ENCODE measurements around the gene CCDC38.
"Not testable (repeated sequence)": the region's sequence is repeated elsewhere in the genome, so short reads cannot be mapped to it uniquely, and the experiment has no call there.

Gene CCDC38

DNA sequence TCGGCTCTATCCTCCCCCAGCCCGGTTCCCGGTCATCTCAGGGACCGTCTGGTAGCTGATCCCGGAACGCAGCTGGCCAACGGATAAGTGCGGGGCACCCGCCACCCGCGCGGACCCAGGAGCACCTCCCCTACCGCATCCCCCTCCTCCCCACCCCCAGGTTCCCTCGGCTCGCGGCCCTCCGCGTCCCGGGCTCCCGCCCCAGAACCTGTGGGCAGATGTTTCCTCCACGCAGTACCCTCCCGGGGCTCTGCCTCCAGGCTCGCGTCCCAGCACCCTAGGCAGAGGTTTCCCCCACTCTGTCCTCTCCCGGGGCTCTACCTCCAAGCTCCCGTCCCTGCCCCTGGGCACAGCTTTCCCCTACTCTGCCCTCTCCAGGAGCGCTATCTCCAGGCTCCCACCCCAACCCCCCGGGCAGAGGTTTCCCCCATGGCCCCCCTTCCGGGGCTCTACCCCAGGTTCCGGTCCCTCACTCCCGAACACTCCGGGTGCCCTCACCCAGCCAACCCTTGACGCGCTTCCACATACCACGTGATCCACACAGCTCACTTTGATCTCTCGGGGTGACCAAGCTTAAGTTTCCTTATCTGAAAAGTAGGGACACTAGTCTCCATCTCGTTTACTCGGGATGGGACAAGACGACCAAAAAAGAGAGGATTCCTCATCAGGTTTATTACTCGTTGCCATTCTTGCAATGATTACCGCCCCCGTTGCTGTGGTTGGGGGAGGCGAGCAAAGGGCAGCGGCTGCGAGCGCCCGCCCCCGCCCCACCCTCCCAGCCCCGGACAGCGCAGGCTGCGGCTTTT, at the start of gene CCDC38:
Gene CCDC38, minus strand, starts transcription at position 91 of the 806 bp plus-strand sequence. CDS start 6,105 bp downstream, outside the sequence.
- in situ Hi-C loops (cut with HindIII; ENCODE audit: low sequenced_read_pairs), result no loop called here

DNA sequence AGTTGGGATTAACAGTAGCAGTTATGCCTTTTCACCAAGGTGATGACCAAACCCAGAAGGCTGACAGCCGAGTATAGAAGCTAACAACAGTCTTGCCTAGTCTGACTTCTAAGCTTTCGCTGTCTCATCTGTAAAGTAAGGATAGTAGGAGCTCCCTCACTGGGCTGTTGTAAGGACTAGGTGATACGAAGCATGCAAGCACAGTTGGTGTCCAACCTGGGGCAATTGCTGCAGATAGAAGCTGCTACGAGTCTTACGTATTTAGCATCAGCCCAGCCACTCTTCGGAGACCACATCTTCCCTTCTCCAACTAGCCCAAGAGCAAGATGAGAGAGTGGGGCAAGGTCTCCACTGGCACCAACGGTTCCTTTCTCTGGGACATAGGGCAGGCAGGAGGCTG, 47.7 kb upstream of the CCDC38 start:
- in situ Hi-C loops (cut with HindIII; ENCODE audit: low sequenced_read_pairs), result no loop called here

DNA sequence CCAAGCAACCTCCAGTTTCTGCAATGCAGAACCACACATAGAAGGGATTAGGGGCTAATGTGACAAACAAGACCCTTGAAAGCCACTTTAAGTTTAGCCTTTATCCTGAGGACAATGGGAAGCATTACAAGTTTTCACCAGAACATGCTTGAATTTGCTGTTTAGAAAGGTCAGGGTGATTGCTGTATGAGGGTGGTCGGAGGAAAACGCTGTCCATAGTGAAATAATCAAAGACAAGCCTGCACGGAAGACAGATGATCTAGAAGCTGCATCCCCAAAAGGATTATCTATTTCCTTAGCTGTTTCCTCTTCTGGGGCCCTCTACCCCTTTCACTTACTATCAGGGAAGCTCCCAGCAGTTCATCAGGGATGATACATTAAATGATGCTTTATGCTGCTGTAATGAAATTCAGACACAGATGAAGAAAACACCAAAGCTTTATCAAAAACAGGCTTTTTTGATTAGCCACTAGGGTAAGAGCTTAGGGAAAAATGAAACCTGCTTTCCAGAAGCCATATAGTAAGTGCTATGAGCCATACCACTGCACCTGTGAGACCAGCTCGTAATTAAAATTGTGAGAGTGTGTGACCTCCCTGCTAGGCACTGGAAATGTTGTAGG, 47.2 kb upstream of the CCDC38 start:
- in situ Hi-C loops (cut with HindIII; ENCODE audit: low sequenced_read_pairs), result no loop called here

GRCh38 chr12:95988506-95989275, 46.3 kb upstream of the CCDC38 start:
- in situ Hi-C loops (cut with HindIII; ENCODE audit: low sequenced_read_pairs), result no loop called here

DNA sequence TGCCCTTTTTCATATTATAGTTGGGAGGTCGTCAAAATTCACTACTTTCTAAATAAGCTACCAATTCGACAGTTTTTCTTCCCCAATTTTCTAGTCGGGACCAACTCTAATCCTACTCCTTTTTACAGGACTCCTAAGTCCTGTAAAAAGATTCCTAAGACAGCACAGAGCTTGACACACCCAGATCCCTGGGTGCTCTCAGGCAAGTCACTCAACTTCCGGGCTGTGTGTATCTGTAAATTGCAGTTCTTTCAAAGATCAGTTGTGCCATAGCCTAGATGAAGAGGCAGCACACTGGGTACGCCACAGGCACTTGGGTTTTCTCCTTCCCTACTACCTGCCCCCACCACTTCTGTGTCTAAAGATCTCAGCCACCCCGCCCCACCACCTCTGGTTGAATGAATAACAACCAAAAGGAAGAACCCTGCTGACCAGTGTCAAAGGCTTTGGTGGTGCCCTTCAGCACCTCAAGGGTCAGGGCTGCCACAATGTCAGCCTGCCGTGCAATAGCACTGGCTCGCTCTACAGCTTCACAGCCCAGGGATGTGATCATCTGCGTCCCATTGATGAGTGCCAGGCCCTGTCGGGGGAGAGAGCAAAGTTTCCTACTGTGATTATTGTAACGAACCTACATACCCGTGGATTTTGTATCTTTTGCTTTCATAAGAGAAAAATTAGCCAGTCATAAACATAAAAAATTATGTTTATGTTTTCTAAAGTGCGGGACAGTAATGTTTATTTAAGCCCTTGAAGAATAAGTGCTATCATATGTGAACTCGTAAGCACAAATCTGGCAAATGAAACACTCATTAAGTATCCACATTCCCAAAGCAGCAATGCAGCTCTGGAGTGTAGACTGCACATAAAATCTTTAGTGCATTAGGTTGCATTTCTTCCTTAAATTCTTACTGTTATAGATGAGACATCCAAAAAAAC, 44.5 kb upstream of the CCDC38 start:
- in situ Hi-C loops (cut with HindIII; ENCODE audit: low sequenced_read_pairs), result no loop called here

GRCh38 chr12:95984682-95985081, 42.3 kb upstream of the CCDC38 start:
- in situ Hi-C loops (cut with HindIII; ENCODE audit: low sequenced_read_pairs), result no loop called here

- in situ Hi-C loops (cut with HindIII; ENCODE audit: low sequenced_read_pairs), result no loop called here
These were observed 40.2 kb upstream of the CCDC38 start for GRCh38 chr12:95982602-95983001.

DNA sequence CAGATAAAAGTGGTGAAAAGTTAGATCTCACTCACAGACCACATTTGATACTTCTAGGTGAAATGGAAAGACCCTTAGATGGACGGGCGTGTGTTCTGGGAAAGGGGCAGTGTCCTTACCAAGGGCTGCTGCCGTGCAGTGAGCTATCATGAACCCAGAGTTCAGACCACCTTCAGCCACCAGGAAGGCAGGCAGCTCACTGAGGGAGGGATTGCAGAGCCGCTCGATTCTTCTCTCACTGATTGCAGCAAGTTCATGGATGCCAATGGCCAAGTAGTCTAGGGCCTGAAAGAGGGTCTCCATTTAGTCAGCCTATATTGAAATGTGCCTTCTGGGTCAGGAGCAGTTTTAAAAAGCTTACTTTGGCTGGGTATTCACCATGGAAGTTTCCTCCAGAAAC, 38.0 kb upstream of the CCDC38 start:
- in situ Hi-C loops (cut with HindIII; ENCODE audit: low sequenced_read_pairs), result no loop called here

DNA sequence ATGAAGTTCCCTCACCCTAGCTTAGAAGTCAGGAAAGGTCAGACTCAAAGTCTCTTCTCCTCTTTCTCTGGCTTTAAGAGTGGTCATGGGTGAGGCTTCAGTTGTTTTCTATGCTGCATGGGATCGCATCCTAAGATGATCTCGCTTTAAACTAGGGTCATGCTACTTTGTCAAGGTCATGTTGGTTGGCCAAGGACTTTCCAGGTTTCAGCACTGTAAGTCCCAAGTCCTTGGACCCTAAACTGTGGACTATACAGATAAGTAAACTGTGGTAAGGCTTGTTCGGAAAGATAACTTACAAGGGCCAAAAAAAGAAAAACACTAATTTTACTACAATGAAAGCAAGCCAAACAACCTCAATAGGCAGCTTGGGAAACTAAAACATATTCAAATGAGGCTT, 36.4 kb upstream of the CCDC38 start:
- in situ Hi-C loops (cut with HindIII; ENCODE audit: low sequenced_read_pairs), result no loop called here

DNA sequence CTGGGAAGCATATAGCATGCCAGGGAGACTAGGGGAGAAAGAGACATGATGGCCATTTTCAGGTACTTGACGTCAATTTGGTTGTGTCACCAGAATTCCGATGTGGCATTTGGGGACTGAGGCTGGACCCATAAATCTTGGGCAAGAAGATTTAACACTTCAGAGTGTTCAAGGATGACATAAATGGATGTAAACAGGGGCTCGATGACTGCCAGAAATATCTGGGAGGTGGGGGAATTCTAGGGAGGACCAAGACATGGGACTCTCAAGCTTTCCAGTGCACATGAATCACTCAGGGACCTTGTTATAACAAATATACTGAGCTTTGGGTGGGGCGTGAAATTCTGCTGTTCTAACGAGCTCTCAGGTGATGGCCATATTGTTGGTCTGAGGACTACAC, 35.9 kb upstream of the CCDC38 start:
- in situ Hi-C loops (cut with HindIII; ENCODE audit: low sequenced_read_pairs), result no loop called here

DNA sequence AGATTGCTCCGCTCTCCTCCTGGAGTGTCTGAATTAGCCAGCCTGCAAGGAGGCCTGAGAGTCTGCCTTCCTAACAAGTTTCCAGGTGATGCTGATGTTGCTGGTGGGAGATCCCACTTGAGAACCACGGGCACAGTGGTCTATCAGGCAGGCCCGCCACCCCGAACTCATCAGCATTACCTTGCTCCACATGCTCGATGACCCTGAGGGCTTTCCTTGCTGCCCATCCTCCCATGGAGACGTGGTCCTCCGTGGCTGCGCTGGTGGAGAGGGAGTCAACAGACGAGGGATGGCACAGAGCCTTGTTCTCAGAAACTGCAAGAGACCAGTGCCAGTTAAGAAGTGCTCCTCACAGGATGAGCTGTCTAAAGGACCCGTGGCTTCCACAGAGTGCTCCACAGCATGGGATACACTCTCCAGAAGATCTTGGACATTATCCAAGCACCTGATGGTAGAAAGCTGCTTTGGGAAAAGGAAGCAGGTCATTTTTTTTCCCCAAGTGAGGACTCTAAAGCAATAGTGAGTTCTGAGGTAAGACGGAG, 35.4 kb upstream of the CCDC38 start:
- in situ Hi-C loops (cut with HindIII; ENCODE audit: low sequenced_read_pairs), result no loop called here

DNA sequence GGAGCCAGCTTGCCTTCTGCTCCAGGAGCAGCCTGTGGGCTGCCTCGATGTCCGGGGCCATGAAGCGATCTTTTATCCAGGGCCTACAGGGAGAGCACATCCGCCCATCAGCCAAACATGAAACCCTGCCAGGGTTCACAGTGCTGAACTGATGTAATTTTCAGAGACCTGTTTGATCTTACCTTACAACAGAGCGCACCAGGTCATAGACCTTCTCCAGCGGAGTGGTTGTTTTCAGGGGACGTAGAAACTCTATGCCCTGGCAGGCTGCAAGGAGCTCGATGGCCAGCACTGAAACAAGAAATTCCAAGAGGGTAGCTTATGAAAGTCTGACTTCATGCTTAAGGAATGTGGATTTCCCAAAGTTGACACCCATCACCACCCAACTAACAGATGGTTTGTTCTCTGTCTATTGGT, 34.0 kb upstream of the CCDC38 start:
- in situ Hi-C loops (cut with HindIII; ENCODE audit: low sequenced_read_pairs), result no loop called here

DNA sequence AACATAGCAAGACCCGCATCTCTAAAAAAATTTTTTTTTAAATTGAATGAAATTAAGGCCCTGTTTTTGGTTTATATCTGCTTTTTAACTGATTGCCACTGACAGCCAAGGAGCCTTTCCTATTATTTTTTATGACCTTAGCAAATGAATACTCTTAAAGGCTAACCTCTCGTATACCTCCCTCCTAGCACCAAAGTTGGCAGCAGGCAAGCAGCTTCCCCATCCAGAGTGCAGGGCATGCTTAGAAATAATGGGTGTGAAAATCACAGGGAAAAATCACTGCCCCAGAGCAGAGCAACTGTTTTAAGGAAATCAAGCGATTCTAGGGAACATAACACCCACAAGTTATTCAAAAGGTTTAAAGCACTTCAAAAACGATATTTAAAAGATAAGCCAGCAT, 33.1 kb upstream of the CCDC38 start:
- in situ Hi-C loops (cut with HindIII; ENCODE audit: low sequenced_read_pairs), result no loop called here

- in situ Hi-C loops (cut with HindIII; ENCODE audit: low sequenced_read_pairs), result no loop called here
These were observed 31.9 kb upstream of the CCDC38 start for GRCh38 chr12:95974358-95974757.

DNA sequence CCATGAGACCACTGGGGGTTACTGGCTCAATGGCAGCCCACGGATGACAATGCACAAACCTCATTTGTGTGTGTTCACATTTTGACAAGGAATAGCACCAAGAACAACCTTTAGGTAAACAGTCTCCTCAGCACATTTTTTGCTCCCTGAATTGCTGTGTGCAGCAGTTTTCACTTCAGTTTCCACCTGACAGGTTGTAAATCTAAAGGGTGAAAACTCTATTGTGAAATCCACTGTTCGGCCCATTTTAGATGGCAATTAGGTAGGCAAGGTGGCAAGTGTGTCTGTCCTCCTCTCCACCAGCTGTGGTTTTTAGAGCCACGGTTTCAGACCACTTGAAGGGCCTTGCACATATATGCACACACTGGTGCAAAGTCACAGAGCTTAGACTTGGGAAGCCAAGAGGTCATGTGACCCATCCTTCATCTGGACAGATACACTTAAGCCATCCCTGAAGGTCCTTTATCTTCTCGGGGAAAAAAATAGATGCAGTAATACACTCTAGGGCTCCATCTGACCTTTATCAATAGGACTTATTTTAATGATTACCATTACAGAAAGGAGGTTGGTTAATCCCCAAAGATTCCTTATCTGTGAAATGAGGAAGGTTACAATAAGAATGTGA, 30.5 kb upstream of the CCDC38 start:
- in situ Hi-C loops (cut with HindIII; ENCODE audit: low sequenced_read_pairs), result no loop called here

DNA sequence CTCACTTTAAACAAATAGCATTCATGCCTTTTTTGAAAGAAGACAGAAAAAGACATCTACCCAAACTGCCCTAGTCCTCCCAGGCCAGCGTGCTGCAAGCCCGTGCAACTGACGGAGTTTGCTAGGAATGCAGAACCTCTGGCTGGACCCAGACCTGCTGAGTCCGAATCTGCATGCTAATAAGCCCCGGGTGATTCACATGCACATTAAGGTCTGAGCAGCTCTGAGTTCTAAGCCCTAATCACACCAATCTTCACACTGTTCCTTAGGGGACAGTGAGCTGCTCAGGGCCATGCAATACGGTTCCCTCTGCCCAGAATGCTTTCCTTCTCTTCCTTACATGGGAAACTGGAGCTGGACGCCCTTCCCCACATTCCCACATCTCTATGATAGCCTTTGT, 28.5 kb upstream of the CCDC38 start:
- in situ Hi-C loops (cut with HindIII; ENCODE audit: low sequenced_read_pairs), result no loop called here

GRCh38 chr12:95969116-95969515, 26.7 kb upstream of the CCDC38 start:
- in situ Hi-C loops (cut with HindIII; ENCODE audit: low sequenced_read_pairs), result not testable (repeated sequence)

- in situ Hi-C loops (cut with HindIII; ENCODE audit: low sequenced_read_pairs), result no loop called here
These were observed 24.9 kb upstream of the CCDC38 start for GRCh38 chr12:95967301-95967700.

DNA sequence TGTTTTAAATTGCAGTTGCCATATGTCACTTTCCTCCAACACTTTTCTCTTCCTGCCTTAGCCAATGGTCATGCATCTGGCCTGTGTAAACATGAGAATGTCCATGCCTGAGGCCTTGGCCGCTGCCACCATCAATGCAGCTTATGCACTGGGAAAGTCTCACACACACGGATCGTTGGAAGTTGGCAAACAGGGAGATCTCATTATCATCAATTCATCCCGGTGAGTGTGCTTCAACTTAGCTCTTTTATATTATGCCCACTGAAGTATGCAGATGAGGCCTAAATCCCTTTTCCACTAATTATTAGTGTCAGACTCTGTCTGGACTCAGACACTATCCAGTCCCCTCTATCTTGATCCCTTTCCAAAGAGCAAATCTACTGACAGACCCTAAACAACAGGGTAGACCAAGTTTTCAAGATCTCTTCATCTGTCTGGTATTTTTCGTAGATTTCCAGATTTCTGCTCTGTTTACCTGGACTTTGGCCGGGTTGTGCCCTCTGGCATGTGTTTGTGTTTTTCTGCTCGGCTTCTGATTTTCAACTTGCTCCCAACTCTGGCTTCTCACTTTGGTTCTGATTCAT, 24.0 kb upstream of the CCDC38 start:
- in situ Hi-C loops (cut with HindIII; ENCODE audit: low sequenced_read_pairs), result no loop called here

- in situ Hi-C loops (cut with HindIII; ENCODE audit: low sequenced_read_pairs), result no loop called here
These were observed 20.7 kb upstream of the CCDC38 start for GRCh38 chr12:95963096-95963495.
